ENCODE results near the gene KRTAP5-2. TPM values are rescaled to one million over a fixed set of nuclear protein-coding genes. Genes with fewer than 3 reads are reported as not detected.

Gene KRTAP5-2
- polyA plus RNA-seq, 3 donors: not detected

DNA sequence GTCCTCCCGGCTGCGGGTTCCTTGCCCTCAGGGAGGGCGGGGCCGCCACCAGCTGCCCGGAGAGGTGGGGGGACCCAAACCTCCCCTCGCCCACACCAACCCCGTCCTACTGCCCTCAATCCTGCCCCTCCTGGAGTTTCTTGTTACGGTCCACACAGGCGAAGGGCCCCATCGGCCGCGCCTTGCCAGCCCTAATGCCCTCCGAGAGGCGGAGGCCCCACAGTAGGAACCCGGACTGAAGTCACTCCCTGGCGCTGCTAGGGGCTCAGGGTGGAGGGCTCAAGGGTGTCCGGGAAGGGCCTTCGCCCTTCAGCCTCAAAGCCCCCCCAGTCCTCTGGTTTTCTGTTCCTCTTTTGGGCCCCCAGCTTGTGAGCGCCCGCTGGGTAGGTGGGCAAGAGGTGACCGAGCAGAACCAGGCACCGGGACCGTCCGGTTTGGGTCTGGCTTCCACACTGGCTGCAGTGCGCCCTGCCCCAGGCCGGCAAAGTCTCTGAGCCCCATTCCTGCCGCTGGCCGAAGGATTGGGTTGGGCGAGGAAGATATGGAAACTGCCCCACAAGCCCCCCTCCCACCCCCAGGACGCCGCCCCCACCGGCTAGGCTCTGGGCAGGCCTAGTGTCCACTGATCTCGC is 50.5 kb downstream of the KRTAP5-2 start:
- intact Hi-C loops (cut with micrococcal nuclease): no loop called here
- H3K4me1 Mint-ChIP-seq: peaks cover 9% of the 10 kb centered on the region
- peak overlapping the region in 1 of 7 donors; percentile 42 for H3K27ac Mint-ChIP-seq
- Histone ChIP-seq H3K79me2 (ENCODE audit: insufficient read depth, low read length) (no peaks in the 10 kb centered on the region), H3K9me3 (replicated peaks in 1 of 2; ENCODE audit: control insufficient read depth in 1 of 2, insufficient read depth in 1 of 2, low read length in 2 of 2) (peaks cover 0 to 7% of the 10 kb centered on the region in 2 donors), H3K4me2 (replicated peaks; ENCODE audit: extremely low read depth, low read length, poor library complexity, severe bottlenecking) (peak overlapping the region; percentile 67), H3K4me3 (replicated peaks in 1 of 3; ENCODE audit: low read depth in 2 of 3, low read length in 3 of 3) (peak overlapping the region in 1 of 3 experiments; percentile 61), H3K4me1 (ENCODE audit: control insufficient read depth in 1 of 2, insufficient read depth in 2 of 2, low read length in 2 of 2) (peaks cover 15 to 23% of the 10 kb centered on the region in 2 donors), H3K36me3 (replicated peaks in 1 of 2; ENCODE audit: control insufficient read depth in 1 of 2, insufficient read depth in 2 of 2, low read length in 2 of 2) (no peaks in the 10 kb centered on the region), H2AFZ (ENCODE audit: insufficient read depth, low read depth, low read length, poor library complexity, severe bottlenecking) (peak overlapping the region; percentile 29), H3K27me3 (ENCODE audit: control insufficient read depth in 2 of 2, insufficient read depth in 2 of 2, low read length in 2 of 2) (peaks cover 20 to 57% of the 10 kb centered on the region in 2 donors), H3K27ac (ENCODE audit: low read depth in 1 of 2, low read length in 2 of 2) (no peak overlapping the region), H4K20me1 (ENCODE audit: insufficient read depth, low read length) (no peaks in the 10 kb centered on the region), H3K9ac (ENCODE audit: insufficient read depth, low read length, poor library complexity, severe bottlenecking) (peak overlapping the region; percentile 21)
- H3K4me3 Mint-ChIP-seq: peak overlapping the region in 1 of 2 donors; percentile 80
- no peak for DNase-seq
- no peaks in the 10 kb centered on the region for H3K36me3 Mint-ChIP-seq
- WGBS (ENCODE audit: insufficient coverage): 5% methylated on average over 19 of the region's 33 CpGs
- TF ChIP-seq, protein P1, sequence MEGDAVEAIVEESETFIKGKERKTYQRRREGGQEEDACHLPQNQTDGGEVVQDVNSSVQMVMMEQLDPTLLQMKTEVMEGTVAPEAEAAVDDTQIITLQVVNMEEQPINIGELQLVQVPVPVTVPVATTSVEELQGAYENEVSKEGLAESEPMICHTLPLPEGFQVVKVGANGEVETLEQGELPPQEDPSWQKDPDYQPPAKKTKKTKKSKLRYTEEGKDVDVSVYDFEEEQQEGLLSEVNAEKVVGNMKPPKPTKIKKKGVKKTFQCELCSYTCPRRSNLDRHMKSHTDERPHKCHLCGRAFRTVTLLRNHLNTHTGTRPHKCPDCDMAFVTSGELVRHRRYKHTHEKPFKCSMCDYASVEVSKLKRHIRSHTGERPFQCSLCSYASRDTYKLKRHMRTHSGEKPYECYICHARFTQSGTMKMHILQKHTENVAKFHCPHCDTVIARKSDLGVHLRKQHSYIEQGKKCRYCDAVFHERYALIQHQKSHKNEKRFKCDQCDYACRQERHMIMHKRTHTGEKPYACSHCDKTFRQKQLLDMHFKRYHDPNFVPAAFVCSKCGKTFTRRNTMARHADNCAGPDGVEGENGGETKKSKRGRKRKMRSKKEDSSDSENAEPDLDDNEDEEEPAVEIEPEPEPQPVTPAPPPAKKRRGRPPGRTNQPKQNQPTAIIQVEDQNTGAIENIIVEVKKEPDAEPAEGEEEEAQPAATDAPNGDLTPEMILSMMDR (IDR thresholded peaks at IDR 0.05): no peak
- H3K27me3 Mint-ChIP-seq (ENCODE audit: low read depth in 3 of 3): peaks cover 49 to 65% (median 56%) of the 10 kb centered on the region in 3 donors
- H3K9me3 Mint-ChIP-seq: peaks cover 0 to 6% (median 3%) of the 10 kb centered on the region in 7 donors

Other genes with a start within 250 kb of the KRTAP5-2 start
- under 1 TPM in 1 of 3 donors, not detected in 2; 0.13 TPM for gene BRSK2, start 208.4 kb downstream of the KRTAP5-2 start, polyA plus RNA-seq
- 10 to 100 TPM; 22.1 to 44.1 (median 22.5) TPM for gene MOB2, start 111.5 kb downstream of the KRTAP5-2 start, polyA plus RNA-seq
- gene DUSP8, start 26.0 kb downstream of the KRTAP5-2 start, polyA plus RNA-seq: under 1 TPM in 1 of 3 donors, not detected in 2; 0.61 TPM
- gene KRTAP5-1, start 13.0 kb downstream of the KRTAP5-2 start, polyA plus RNA-seq: not detected
- not detected for gene KRTAP5-3, start 10.2 kb upstream of the KRTAP5-2 start, polyA plus RNA-seq
- gene KRTAP5-4, start 23.8 kb upstream of the KRTAP5-2 start, polyA plus RNA-seq: not detected
- gene KRTAP5-5, start 31.5 kb upstream of the KRTAP5-2 start, polyA plus RNA-seq: not detected
- not detected for gene KRTAP5-6, start 98.9 kb upstream of the KRTAP5-2 start, polyA plus RNA-seq
- gene IFITM10, start 152.3 kb upstream of the KRTAP5-2 start, polyA plus RNA-seq: 1 to 10 TPM in 1 of 3 donors, not detected in 2; 2.4 TPM
- 1,000 to 10,000 TPM in 1 of 3 donors, 100 to 1,000 TPM in 2; 835 to 1,372 (median 855) TPM for gene CTSD, start 165.6 kb upstream of the KRTAP5-2 start, polyA plus RNA-seq
- not detected for gene SYT8, start 236.7 kb upstream of the KRTAP5-2 start, polyA plus RNA-seq
- 10 to 100 TPM; 11.4 to 45.8 (median 11.7) TPM for gene TNNI2, start 240.7 kb upstream of the KRTAP5-2 start, polyA plus RNA-seq

Measured in CD14-positive monocyte (primary cell).